HG03575 (cell line): ENCODE results near the gene LY9.

Experiments used
- ATAC-seq: cut with Tn5 transposase; IDR thresholded peaks from one replicate; pipeline ENCODE4 v1.9.1; 2021; ENCODE audit not compliant: unreplicated experiment, insufficient number of reproducible peaks, low FRiP score; ENCODE audit errors: extremely low read depth

The LY9 gene

DNA sequence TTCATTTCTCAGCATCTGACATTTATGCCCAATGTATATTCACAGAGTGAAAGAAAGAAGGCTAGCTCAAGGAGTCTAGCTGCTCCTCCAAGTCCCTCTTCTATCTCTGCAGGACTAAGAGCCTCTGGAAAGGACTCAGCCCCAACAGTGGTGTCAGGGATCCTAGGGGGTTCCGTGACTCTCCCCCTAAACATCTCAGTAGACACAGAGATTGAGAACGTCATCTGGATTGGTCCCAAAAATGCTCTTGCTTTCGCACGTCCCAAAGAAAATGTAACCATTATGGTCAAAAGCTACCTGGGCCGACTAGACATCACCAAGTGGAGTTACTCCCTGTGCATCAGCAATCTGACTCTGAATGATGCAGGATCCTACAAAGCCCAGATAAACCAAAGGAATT is 3.7 kb downstream of the LY9 start:
- no peak for ATAC-seq

DNA sequence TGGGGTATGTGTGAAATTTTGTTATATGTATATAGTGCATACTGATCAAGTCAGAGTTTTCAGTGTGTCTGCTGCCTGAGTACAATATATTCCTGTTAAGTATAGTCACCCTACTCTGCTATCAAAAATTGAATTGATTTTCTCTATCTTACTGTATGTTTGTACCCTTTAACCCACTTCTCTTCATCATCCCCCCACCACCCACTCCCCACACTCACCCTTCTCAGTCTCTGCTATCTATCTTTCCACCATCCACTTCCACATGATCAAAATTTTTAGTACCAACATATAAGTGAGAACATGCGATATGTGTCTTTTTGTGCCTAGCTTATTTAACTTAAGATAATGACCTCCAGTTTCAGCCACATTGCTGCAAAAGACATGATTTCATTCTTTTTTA is 4.2 kb downstream of the LY9 start:
- ATAC-seq = no peak

- no peak for ATAC-seq
Observed at GRCh38 chr1:160800645-160801408, 4.9 kb downstream of the LY9 start.

- ATAC-seq = no peak
Observed at GRCh38 chr1:160801836-160802580, 6.0 kb downstream of the LY9 start.

GRCh38 chr1:160806109-160806665 is 10.2 kb downstream of the LY9 start:
- ATAC-seq = no peak

DNA sequence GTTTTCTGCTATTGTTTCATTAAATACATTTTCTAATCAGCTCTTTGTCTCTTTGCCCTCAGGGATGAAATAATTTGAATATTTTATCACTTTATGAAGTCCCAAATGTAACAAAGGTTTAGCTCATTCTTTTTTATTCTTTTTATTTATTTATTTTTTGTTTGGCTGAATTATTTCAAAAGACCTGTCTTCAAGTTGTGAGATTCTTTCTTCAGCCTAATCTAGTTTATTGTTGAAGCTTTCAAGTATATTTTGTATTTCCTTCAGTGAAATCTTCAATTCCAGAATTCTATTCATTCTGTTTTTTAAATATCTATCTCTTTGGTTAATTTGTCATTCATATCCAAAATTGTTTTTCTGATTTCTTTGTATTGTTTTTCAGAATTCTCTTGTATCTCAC is 10.8 kb downstream of the LY9 start:
- ATAC-seq = no peak

GRCh38 chr1:160807247-160807646 is 11.3 kb downstream of the LY9 start:
- ATAC-seq = no peak

GRCh38 chr1:160807738-160808137 is 11.8 kb downstream of the LY9 start:
- no peak for ATAC-seq

DNA sequence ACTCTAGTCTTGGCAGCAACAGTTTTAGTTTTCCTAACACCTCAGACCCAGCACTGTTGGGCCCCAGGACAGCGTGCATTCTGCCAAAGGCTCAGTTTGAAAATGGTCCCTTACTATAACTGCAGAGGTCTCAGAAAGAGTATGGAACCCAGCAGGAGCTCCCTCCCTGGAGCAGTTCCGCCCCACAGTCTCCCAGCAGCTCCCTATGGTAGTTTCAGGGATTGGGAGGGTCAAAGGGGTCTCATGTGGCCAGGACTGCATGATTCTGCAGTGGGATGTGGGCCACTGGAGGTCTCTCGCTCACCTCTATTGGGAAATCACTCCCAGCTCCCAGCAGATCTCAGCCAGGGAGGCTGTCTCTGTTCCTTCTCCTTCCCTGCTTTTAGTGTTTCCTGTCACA is 12.3 kb downstream of the LY9 start:
- ATAC-seq = no peak

GRCh38 chr1:160810486-160810885 is 14.5 kb downstream of the LY9 start:
- no peak for ATAC-seq

- no peak for ATAC-seq
Observed at GRCh38 chr1:160811147-160811546, 15.2 kb downstream of the LY9 start.

- ATAC-seq = no peak
Observed at GRCh38 chr1:160813215-160813614, 17.2 kb downstream of the LY9 start.

- ATAC-seq = no peak
Observed at GRCh38 chr1:160814316-160814715, 18.3 kb downstream of the LY9 start.

- no peak for ATAC-seq
Observed at GRCh38 chr1:160814856-160815255, 18.9 kb downstream of the LY9 start.

GRCh38 chr1:160818207-160818937 is 22.4 kb downstream of the LY9 start:
- no peak for ATAC-seq

DNA sequence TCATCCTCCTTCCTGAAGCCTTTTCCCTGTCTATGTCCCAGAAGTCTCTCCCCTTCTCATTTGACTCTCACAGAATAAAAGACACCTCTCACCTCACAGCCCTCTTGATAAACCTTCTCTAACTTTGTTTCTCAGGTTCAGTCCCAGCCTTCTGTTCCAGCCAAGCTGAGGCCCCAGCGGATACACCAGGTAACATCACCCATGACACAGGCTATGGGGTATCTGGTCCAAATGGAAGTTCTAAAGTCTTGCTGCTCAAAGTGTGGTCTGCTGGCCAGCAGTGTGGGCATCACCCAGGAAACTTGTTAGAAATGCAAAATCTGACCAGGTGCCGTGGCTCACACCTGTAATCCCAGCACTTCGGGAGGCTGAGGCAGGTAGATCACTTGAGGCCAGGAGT is 23.2 kb downstream of the LY9 start:
- ATAC-seq = no peak

GRCh38 chr1:160821627-160822026 is 25.7 kb downstream of the LY9 start:
- ATAC-seq = no peak

- no peak for ATAC-seq
Observed at GRCh38 chr1:160823296-160823695, 27.3 kb downstream of the LY9 start.

DNA sequence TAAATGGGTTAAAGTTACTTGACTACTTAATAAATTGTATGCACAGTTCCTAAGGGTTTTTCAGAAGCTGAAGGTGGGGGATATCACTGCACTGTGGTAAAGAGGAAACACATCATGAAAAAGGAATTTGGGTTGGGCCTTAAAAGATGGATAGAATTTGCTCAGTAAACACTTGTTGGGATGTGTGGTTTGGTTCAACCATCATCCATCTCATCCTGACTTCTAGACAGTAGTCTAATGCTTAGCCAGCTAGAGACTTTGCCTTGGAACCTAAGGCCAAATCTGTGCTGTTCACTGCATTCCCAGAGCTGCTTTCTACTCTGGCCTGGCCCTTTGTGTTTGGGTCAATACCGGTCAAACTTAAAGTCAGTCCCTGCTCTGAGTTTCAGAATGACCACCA is 30.6 kb downstream of the LY9 start:
- no peak for ATAC-seq

DNA sequence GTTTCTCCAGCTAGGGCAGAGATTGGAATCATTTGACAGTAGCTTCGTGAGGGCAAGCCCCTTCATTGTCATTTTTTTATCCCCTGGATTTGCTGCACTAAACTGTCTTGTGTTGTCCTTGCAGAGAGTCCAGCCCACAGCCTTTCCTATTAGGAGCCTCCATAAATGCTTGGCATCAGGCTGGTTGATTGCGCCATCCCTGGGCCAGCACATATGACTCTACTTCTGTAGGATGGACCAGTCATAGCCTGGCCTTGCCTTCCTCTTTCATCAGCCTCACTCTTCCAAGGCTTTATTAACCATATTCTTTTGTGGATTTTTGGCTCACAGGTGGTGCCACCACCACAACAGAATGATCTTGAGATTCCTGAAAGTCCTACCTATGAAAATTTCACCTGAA is 31.4 kb downstream of the LY9 start:
- no peak for ATAC-seq
